PC-9 (cell line): ENCODE measurements around the gene ST6GALNAC1. TPM values are rescaled to one million over a fixed set of nuclear protein-coding genes. Genes with fewer than 3 reads are reported as not detected.

Experiments used
- BruUV-seq: library from RNA; stranded (reverse); fragments of 400-500 nt; replicated peaks from 2 replicates; lab custom pipeline; 2021; lab: Mats Ljungman, UMichigan
- CTCF ChIA-PET: fragments of 300-600 bp; sonication (Branson Sonifier 250); formaldehyde crosslinking; loops from one replicate; lab custom pipeline; 2022; ENCODE audit warnings: antibody characterized with exemption; lab: Charles Lee
- POLR2A ChIA-PET: fragments of 300-600 bp; sonication (Branson Sonifier 250); formaldehyde crosslinking; loops from one replicate; lab custom pipeline; 2022; ENCODE audit warnings: antibody characterized with exemption; ENCODE audit not compliant: unreplicated experiment; lab: Charles Lee
- DNase-seq, 2 experiments: peaks; one replicate each; pipeline versions ENCODE4 v3.0.0 to v3.0.0-alpha.2; 2015 to 2022; ENCODE audit warnings: mixed read lengths in 1 of 2
- H2AFZ ChIP-seq: fragments of 200-600 bp; sonication (generic); 2 replicates; pipeline ENCODE4 v1.8.1; 2017; ENCODE audit warnings: antibody characterized with exemption
- H3F3A ChIP-seq: fragments of 200-600 bp; sonication (generic); 2 replicates; pipeline ENCODE4 v1.8.1; 2017; ENCODE audit warnings: antibody characterized with exemption, mild to moderate bottlenecking, low read depth; ENCODE audit not compliant: insufficient read depth
- H3K27ac ChIP-seq: fragments of 200-600 bp; sonication (generic); 2 replicates; pipeline ENCODE4 v1.6.1; 2016; ENCODE audit warnings: mixed run types
- H3K27me3 ChIP-seq: fragments of 200-600 bp; sonication (generic); 2 replicates; pipeline ENCODE4 v1.6.1; 2016; ENCODE audit warnings: low read depth, mixed run types; ENCODE audit not compliant: insufficient read depth
- H3K36me3 ChIP-seq: fragments of 200-600 bp; sonication (generic); 2 replicates; pipeline ENCODE4 v1.6.1; 2016; ENCODE audit warnings: low read depth, mixed run types
- H3K4me1 ChIP-seq: fragments of 200-600 bp; sonication (generic); replicated peaks from 2 replicates; pipeline ENCODE4 v1.6.1; 2016; ENCODE audit warnings: mixed run types; ENCODE audit not compliant: insufficient read depth
- H3K4me2 ChIP-seq: fragments of 200-600 bp; sonication (generic); 2 replicates; pipeline ENCODE4 v1.6.1; 2017; ENCODE audit warnings: mixed run types
- H3K4me3 ChIP-seq: fragments of 200-600 bp; sonication (generic); 2 replicates; pipeline ENCODE4 v1.6.1; 2016; ENCODE audit warnings: mixed run types
- H3K79me2 ChIP-seq: fragments of 200-600 bp; sonication (generic); 2 replicates; pipeline ENCODE4 v1.6.1; 2017; ENCODE audit warnings: low read depth, mixed run types
- H3K9me2 ChIP-seq: fragments of 200-600 bp; sonication (generic); 2 replicates; pipeline ENCODE4 v1.8.1; 2017; ENCODE audit warnings: mild to moderate bottlenecking; ENCODE audit not compliant: insufficient read depth
- H3K9me3 ChIP-seq: fragments of 200-600 bp; sonication (generic); 2 replicates; pipeline ENCODE4 v1.8.1; 2016; ENCODE audit warnings: low read depth; ENCODE audit not compliant: insufficient read depth
- H4K20me1 ChIP-seq: fragments of 200-600 bp; sonication (generic); 2 replicates; pipeline ENCODE4 v1.8.1; 2017; ENCODE audit not compliant: insufficient read depth
- EZH2 ChIP-seq: fragments of 200-600 bp; sonication (generic); IDR thresholded peaks from 2 replicates; pipeline ENCODE4 v1.8.0; 2017; ENCODE audit warnings: antibody characterized with exemption, low read depth
- intact Hi-C: fragments of 100-400 bp; cut with micrococcal nuclease; formaldehyde crosslinking; loops from one replicate; pipeline ENCODE4 v1.10.0; 2022; ENCODE audit not compliant: unreplicated experiment
- total RNA-seq: library from RNA; stranded (reverse); gene quantifications from 2 replicates; pipeline ENCODE4 v1.2.3, GENCODE V29; 2021
- TF ChIP-seq, protein P1 (sequence below): fragments of 200-600 bp; sonication (generic); conservative IDR thresholded peaks from 2 replicates; pipeline ENCODE4 v1.6.1; 2017; ENCODE audit warnings: mixed run types, antibody characterized with exemption, mild to moderate bottlenecking, moderate library complexity

Gene ST6GALNAC1
- total RNA-seq, 1 experiment from 2014 or later = 0.76 TPM

DNA sequence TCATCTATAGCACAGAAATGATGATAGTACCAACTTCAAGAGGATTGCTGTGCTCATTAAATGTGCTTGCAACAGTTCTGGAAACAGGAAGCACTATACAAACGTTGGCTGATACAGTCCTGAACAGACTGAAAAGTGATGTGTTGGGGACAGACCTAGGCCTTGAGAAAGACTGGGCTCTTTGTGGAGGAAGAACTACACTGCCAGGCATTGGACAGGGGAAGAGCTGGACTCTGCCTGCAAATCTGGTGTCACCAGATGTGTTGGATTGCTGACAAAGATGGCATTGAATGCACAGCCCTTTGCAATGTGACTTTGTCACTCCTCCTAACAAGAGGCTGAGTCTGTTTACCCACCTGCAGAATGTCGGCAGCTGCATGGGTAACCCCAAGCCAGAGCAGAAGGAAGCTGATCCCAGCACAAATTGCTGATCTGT, 45.5 kb downstream of the ST6GALNAC1 start:
- no peaks in the 10 kb centered on the region for H3K9me2 ChIP-seq
- BruUV-seq = no TSS peak

DNA sequence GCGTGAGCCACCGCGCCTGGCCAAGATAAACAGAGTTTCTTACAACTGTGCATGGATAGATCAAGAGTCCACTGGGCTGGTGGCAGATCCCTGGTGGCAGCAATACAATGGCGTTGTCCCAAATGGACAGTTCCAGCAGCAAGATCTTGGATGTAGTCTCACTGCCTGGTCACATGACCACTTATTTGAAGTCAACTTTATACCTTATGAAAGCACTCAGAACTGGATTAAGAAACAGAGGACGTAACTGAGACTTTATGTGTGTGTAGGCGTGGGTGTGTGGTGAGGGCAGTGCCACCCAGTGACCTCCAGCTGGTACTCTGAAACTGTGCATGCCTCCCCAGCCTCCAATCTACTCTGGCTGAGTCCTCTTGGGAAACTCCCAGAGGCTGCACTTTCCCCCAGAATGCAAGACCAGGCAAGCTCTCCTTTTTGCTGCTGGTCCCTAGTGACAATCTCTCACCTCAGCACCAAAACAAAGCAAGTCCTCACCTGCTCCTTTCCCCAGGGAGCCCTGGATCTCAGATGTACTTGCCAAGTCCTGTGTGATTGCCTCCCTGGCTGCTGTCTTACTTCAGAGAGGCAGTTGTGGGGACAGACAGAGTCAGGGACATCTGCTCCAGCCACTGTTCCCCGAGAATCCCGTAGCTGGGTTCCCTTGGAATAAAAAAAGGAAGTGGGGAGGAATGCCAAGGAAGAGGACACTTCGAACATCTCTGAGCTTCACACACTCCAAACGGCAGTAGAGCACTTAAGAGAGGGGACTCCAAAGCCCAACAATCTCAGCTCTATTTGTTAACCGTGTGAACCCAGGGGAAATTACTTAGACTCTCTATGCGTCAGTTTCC, 46.2 kb downstream of the ST6GALNAC1 start:
- H3K79me2 ChIP-seq = no peaks in the 10 kb centered on the region
- peak overlapping the region; percentile 43; the same call in 1 of the 2 replicates for H3K27ac ChIP-seq
- H3K27me3 ChIP-seq = no peaks in the 10 kb centered on the region
- H3K4me1 ChIP-seq = peaks cover 49% of the 10 kb centered on the region
- TF ChIP-seq EZH2 = no peak
- TF ChIP-seq, protein P1, sequence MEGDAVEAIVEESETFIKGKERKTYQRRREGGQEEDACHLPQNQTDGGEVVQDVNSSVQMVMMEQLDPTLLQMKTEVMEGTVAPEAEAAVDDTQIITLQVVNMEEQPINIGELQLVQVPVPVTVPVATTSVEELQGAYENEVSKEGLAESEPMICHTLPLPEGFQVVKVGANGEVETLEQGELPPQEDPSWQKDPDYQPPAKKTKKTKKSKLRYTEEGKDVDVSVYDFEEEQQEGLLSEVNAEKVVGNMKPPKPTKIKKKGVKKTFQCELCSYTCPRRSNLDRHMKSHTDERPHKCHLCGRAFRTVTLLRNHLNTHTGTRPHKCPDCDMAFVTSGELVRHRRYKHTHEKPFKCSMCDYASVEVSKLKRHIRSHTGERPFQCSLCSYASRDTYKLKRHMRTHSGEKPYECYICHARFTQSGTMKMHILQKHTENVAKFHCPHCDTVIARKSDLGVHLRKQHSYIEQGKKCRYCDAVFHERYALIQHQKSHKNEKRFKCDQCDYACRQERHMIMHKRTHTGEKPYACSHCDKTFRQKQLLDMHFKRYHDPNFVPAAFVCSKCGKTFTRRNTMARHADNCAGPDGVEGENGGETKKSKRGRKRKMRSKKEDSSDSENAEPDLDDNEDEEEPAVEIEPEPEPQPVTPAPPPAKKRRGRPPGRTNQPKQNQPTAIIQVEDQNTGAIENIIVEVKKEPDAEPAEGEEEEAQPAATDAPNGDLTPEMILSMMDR = no peak
- DNase-seq = peak; percentile 27 to 67
- peaks cover 25% of the 10 kb centered on the region for H3F3A ChIP-seq
- H3K4me3 ChIP-seq = no peak overlapping the region
- no peaks in the 10 kb centered on the region for H3K36me3 ChIP-seq
- intact Hi-C loops = no loop called here
- no peaks in the 10 kb centered on the region for H3K9me3 ChIP-seq
- H3K9me2 ChIP-seq = no peaks in the 10 kb centered on the region
- no peaks in the 10 kb centered on the region for H4K20me1 ChIP-seq
- H2AFZ ChIP-seq = no peak overlapping the region
- CTCF ChIA-PET = no interaction called here
- POLR2A ChIA-PET = no interaction called here
- H3K4me2 ChIP-seq = peak overlapping the region; percentile 31; the same call in 1 of the 2 replicates
- no TSS peak for BruUV-seq

More for the DNA sequence above, 45.5 kb downstream of the ST6GALNAC1 start:
- Histone ChIP-seq H4K20me1 (no peaks in the 10 kb centered on the region), H3K27me3 (no peaks in the 10 kb centered on the region), H2AFZ (no peak overlapping the region), H3K4me3 (no peak overlapping the region), H3K36me3 (no peaks in the 10 kb centered on the region), H3K4me1 (peaks cover 53% of the 10 kb centered on the region), H3F3A (peaks cover 25% of the 10 kb centered on the region), H3K4me2 (0 out of 2 replicates have a peak overlapping the region, but pooled peaks have one; percentile 23), H3K79me2 (no peaks in the 10 kb centered on the region), H3K27ac (peak overlapping the region; percentile 43; the same call in 1 of the 2 replicates), H3K9me3 (no peaks in the 10 kb centered on the region)
- no peak for DNase-seq
- CTCF ChIA-PET = interaction anchor here (0.6 to 1.2 kb wide), 3 partner anchors 10 to 23 kb away, joined by 3 to 7 read pairs (median 3); no protein-coding TSS in a partner anchor
- TF ChIP-seq EZH2 = no peak
- TF ChIP-seq, protein P1 = no peak
- POLR2A ChIA-PET = no interaction called here
- intact Hi-C loops = no loop called here

DNA sequence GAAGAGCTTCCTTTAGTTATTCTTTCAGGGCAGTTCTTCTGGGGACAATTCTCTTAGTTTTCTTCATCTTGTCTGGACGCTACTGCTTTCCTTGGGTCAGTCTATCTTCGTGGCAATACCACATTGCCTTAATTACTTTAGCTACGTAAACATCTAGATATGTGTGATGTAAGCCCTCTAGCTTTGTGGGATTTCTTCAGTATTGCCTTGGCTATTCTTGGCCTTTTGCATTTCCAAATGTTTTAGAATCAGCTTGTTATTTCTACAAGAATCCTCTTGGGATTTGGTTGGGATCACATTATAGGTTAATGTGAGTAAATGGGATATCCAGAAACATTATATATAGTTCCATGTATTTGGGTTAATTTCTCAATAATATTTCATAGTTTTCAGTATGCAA, 48.9 kb downstream of the ST6GALNAC1 start:
- no peak overlapping the region for H3K4me3 ChIP-seq
- no peak overlapping the region for H2AFZ ChIP-seq
- no peaks in the 10 kb centered on the region for H3K27me3 ChIP-seq
- POLR2A ChIA-PET = interaction anchor here (0.5 kb wide), 1 partner anchor 12 kb away, joined by 13 read pairs; no protein-coding TSS in a partner anchor
- CTCF ChIA-PET = interaction anchor here (1.2 kb wide), 1 partner anchor 29 kb away, joined by 3 read pairs; no protein-coding TSS in a partner anchor
- no TSS peak for BruUV-seq
- H3K9me3 ChIP-seq = no peaks in the 10 kb centered on the region
- no peak overlapping the region for H3K4me2 ChIP-seq
- peaks cover 29% of the 10 kb centered on the region for H3K4me1 ChIP-seq
- no peak for DNase-seq
- H3K9me2 ChIP-seq = no peaks in the 10 kb centered on the region
- no peaks in the 10 kb centered on the region for H4K20me1 ChIP-seq
- no peaks in the 10 kb centered on the region for H3K36me3 ChIP-seq
- no peaks in the 10 kb centered on the region for H3K79me2 ChIP-seq
- intact Hi-C loops = no loop called here
- TF ChIP-seq, protein P1 = no peak
- TF ChIP-seq EZH2 = no peak
- peaks cover 12% of the 10 kb centered on the region for H3F3A ChIP-seq
- H3K27ac ChIP-seq = no peak overlapping the region
